ENCODE results near the gene ZDHHC14.

- TF ChIP-seq BACH2 (CRISPR knock-in tag; IDR thresholded peaks at IDR 0.05; ENCODE audit: borderline replicate concordance) (no peak), TCF4 (CRISPR knock-in tag; IDR thresholded peaks at IDR 0.05; ENCODE audit: borderline replicate concordance) (no peak), ARNTL (CRISPR knock-in tag; IDR thresholded peaks at IDR 0.05; ENCODE audit: borderline replicate concordance, low read depth) (no peak), ZFP3 (CRISPR knock-in tag; IDR thresholded peaks at IDR 0.05) (no peak), OSR1 (CRISPR knock-in tag; IDR thresholded peaks at IDR 0.05) (no peak), TSHZ2 (CRISPR knock-in tag; IDR thresholded peaks at IDR 0.05) (no peak), CSDC2 (CRISPR knock-in tag; IDR thresholded peaks at IDR 0.05) (no peak), CREB5 (CRISPR knock-in tag; IDR thresholded peaks at IDR 0.05; ENCODE audit: low read depth) (no peak), SNAI2 (CRISPR knock-in tag; IDR thresholded peaks at IDR 0.05) (no peak), ZNF70 (CRISPR knock-in tag; IDR thresholded peaks at IDR 0.05) (no peak)
- TF ChIP-seq, protein P1, sequence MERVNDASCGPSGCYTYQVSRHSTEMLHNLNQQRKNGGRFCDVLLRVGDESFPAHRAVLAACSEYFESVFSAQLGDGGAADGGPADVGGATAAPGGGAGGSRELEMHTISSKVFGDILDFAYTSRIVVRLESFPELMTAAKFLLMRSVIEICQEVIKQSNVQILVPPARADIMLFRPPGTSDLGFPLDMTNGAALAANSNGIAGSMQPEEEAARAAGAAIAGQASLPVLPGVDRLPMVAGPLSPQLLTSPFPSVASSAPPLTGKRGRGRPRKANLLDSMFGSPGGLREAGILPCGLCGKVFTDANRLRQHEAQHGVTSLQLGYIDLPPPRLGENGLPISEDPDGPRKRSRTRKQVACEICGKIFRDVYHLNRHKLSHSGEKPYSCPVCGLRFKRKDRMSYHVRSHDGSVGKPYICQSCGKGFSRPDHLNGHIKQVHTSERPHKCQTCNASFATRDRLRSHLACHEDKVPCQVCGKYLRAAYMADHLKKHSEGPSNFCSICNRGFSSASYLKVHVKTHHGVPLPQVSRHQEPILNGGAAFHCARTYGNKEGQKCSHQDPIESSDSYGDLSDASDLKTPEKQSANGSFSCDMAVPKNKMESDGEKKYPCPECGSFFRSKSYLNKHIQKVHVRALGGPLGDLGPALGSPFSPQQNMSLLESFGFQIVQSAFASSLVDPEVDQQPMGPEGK (CRISPR knock-in tag; IDR thresholded peaks at IDR 0.05; ENCODE audit: borderline replicate concordance): no peak
- TF ChIP-seq, protein P2, sequence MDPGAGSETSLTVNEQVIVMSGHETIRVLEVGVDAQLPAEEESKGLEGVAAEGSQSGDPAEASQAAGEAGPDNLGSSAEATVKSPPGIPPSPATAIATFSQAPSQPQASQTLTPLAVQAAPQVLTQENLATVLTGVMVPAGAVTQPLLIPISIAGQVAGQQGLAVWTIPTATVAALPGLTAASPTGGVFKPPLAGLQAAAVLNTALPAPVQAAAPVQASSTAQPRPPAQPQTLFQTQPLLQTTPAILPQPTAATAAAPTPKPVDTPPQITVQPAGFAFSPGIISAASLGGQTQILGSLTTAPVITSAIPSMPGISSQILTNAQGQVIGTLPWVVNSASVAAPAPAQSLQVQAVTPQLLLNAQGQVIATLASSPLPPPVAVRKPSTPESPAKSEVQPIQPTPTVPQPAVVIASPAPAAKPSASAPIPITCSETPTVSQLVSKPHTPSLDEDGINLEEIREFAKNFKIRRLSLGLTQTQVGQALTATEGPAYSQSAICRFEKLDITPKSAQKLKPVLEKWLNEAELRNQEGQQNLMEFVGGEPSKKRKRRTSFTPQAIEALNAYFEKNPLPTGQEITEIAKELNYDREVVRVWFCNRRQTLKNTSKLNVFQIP (CRISPR knock-in tag; IDR thresholded peaks at IDR 0.05; ENCODE audit: borderline replicate concordance, low read depth): no peak
Observed at GRCh38 chr6:157453131-157453530, 72.1 kb downstream of the ZDHHC14 start.

Measured in SK-N-SH treated with all-trans-retinoic acid at 6 μM for 48 hours (cell line).